HepG2 (cell line): Measurements from ENCODE around the gene PPP4R2. TPM values are rescaled to one million over a fixed set of nuclear protein-coding genes. Genes with fewer than 3 reads are reported as not detected.

ENCODE experiments used
- AKAP8 ChIP-seq: sonication (generic); formaldehyde crosslinking; IDR thresholded peaks from 2 replicates; pipeline ENCODE4 v1.5.1; 2020; ENCODE audit warnings: mild to moderate bottlenecking, missing genetic modification reagents
- ATF7 ChIP-seq, 2 experiments: fragments of 450-650 bp in 1 of 2; sonication (generic) in 1 of 2; formaldehyde crosslinking in 1 of 2; IDR thresholded peaks; 2 replicates each; pipeline versions ENCODE4 v1.4.0 to v1.6.1; 2016 to 2020; ENCODE audit warnings: antibody characterized with exemption in 1 of 2, mild to moderate bottlenecking in 1 of 2, missing genetic modification reagents in 1 of 2
- HNRNPUL1 ChIP-seq: fragments of 200-400 bp; formaldehyde crosslinking; IDR thresholded peaks from 2 replicates; pipeline ENCODE4 v1.6.1; 2017; ENCODE audit warnings: low read depth, mild to moderate bottlenecking, low read length, moderate library complexity
- HOXA5 ChIP-seq: sonication (generic); formaldehyde crosslinking; IDR thresholded peaks from 2 replicates; pipeline ENCODE4 v1.4.0; 2020; ENCODE audit warnings: missing genetic modification reagents
- MED1 ChIP-seq: sonication (generic); formaldehyde crosslinking; IDR thresholded peaks from 2 replicates; pipeline ENCODE4 v1.4.0; 2020; ENCODE audit warnings: missing genetic modification reagents
- NPAS2 ChIP-seq: sonication (generic); formaldehyde crosslinking; IDR thresholded peaks from 2 replicates; pipeline ENCODE4 v1.8.0; 2022; ENCODE audit warnings: mild to moderate bottlenecking, missing genetic modification reagents, borderline replicate concordance
- PCBP1 ChIP-seq: fragments of 200-400 bp; formaldehyde crosslinking; IDR thresholded peaks from 2 replicates; pipeline ENCODE4 v1.6.1; 2017; ENCODE audit warnings: mild to moderate bottlenecking, low read depth, low read length, borderline replicate concordance
- PRMT3 ChIP-seq: sonication (generic); formaldehyde crosslinking; IDR thresholded peaks from 2 replicates; pipeline ENCODE4 v1.8.1; 2022; ENCODE audit warnings: low read depth, mild to moderate bottlenecking, moderate library complexity, missing genetic modification reagents, borderline replicate concordance
- ZNF343 ChIP-seq: sonication (generic); formaldehyde crosslinking; IDR thresholded peaks from 2 replicates; pipeline ENCODE4 v1.4.0; 2020; ENCODE audit warnings: mild to moderate bottlenecking, missing genetic modification reagents
- ZNF543 ChIP-seq: sonication (generic); formaldehyde crosslinking; IDR thresholded peaks from 2 replicates; pipeline ENCODE4 v1.4.0; 2020; ENCODE audit warnings: mild to moderate bottlenecking, missing genetic modification reagents
- ZNF567 ChIP-seq: sonication (generic); formaldehyde crosslinking; IDR thresholded peaks from 2 replicates; pipeline ENCODE4 v1.8.1; 2023; ENCODE audit warnings: mild to moderate bottlenecking, missing genetic modification reagents, borderline replicate concordance
- ZNF570 ChIP-seq: sonication (generic); formaldehyde crosslinking; IDR thresholded peaks from 2 replicates; pipeline ENCODE4 v1.4.0; 2020; ENCODE audit warnings: mild to moderate bottlenecking, missing genetic modification reagents, borderline replicate concordance
- ZNF75D ChIP-seq: sonication (generic); formaldehyde crosslinking; IDR thresholded peaks from 2 replicates; pipeline ENCODE4 v1.8.1; 2023; ENCODE audit warnings: missing genetic modification reagents, mild to moderate bottlenecking, borderline replicate concordance
- polyA plus RNA-seq, 8 experiments: library from polyadenylated mRNA; depleted of rRNA in 3 of 8; stranded (reverse) in 7 of 8; unstranded in 1 of 8; fragments of >200 nt; fragmentation: Illumina TruSeq in 4 of 8; extraction: Trizol in 4 of 8; gene quantifications; 2 replicates each; pipeline versions ENCODE4 v1.2.1 to v1.2.3, GENCODE V29; 2011 to 2016; ENCODE audit warnings: low read depth in 4 of 8, missing spikeins in 1 of 8, mixed read lengths in 1 of 8; ENCODE audit not compliant: insufficient read depth in 1 of 8
- total RNA-seq, 5 experiments: library from RNA; depleted of rRNA; stranded (reverse); fragments of >200 nt; fragmentation: Illumina TruSeq; extraction: Trizol; gene quantifications; 2 replicates each; pipeline ENCODE4 v1.2.3, GENCODE V29; 2016; ENCODE audit warnings: low read depth in 1 of 5
- TF ChIP-seq, protein P1 (sequence below): IDR thresholded peaks from 2 replicates; pipeline ENCODE4 v1.6.1; 2018; ENCODE audit warnings: missing genetic modification reagents, mild to moderate bottlenecking, missing compliant biosample characterization
- TF ChIP-seq, protein P2 (sequence below): sonication (generic); formaldehyde crosslinking; IDR thresholded peaks from 2 replicates; pipeline ENCODE4 v1.4.0; 2020; ENCODE audit warnings: missing genetic modification reagents
- TF ChIP-seq, protein P3 (sequence below): IDR thresholded peaks from 2 replicates; pipeline ENCODE4 v1.6.1; 2016; ENCODE audit warnings: mild to moderate bottlenecking, missing biosample characterization, missing genetic modification reagents
- TF ChIP-seq, protein P4 (sequence below): sonication (generic); formaldehyde crosslinking; IDR thresholded peaks from 2 replicates; pipeline ENCODE4 v1.4.0; 2020; ENCODE audit warnings: missing genetic modification reagents
- TF ChIP-seq, protein P5 (sequence below): sonication (generic); formaldehyde crosslinking; IDR thresholded peaks from 2 replicates; pipeline ENCODE4 v1.4.0; 2020; ENCODE audit warnings: missing genetic modification reagents, low read depth, mild to moderate bottlenecking, borderline replicate concordance
- TF ChIP-seq, protein P6 (sequence below): sonication (generic); formaldehyde crosslinking; IDR thresholded peaks from 2 replicates; pipeline ENCODE4 v1.4.0; 2020; ENCODE audit warnings: mild to moderate bottlenecking, missing genetic modification reagents

PPP4R2 gene
- total and polyA plus RNA-seq, 2 of the 13 experiments (the other 11 are each of a cell fraction or from before 2014, with no cell fraction given), result 22.3 to 161 TPM

DNA sequence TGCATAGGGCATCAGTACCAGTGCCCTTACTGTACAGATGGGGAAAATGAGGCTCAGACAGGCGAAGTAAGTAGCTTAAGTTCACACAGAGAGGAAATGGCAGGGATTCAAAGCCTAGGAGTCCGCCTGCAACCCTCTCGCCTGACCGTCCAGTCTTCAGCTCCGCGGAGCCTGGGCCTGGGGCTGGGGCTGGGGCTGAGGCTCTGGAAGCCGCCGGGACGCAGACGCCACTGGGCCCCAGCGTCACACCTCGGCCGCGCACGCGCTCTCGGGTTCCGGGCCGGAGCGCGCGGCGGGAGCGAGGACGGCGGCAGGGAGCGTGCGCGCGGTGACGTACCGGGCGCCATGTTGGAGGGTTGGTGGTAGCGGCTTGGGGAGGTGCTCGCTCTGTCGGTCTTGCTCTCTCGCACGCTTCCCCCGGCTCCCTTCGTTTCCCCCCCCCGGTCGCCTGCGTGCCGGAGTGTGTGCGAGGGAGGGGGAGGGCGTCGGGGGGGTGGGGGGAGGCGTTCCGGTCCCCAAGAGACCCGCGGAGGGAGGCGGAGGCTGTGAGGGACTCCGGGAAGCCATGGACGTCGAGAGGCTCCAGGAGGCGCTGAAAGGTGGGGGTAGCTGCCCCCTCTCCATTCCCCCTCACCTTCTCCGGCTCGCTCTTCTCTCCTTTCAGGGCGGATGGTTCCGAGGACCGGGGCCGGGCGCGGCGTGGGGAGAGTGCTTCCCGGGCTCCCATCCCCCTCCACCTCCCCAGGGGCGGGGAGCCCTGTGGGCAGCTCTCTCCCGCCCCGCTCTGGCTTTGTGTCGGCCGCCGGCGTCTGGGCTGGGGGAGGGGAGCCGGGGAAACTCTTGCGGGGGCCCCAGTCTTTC lies at the start of gene PPP4R2 (continued):
- TF ChIP-seq, protein P1, sequence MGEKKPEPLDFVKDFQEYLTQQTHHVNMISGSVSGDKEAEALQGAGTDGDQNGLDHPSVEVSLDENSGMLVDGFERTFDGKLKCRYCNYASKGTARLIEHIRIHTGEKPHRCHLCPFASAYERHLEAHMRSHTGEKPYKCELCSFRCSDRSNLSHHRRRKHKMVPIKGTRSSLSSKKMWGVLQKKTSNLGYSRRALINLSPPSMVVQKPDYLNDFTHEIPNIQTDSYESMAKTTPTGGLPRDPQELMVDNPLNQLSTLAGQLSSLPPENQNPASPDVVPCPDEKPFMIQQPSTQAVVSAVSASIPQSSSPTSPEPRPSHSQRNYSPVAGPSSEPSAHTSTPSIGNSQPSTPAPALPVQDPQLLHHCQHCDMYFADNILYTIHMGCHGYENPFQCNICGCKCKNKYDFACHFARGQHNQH, result peak; percentile 58
- TF ChIP-seq, protein P2, sequence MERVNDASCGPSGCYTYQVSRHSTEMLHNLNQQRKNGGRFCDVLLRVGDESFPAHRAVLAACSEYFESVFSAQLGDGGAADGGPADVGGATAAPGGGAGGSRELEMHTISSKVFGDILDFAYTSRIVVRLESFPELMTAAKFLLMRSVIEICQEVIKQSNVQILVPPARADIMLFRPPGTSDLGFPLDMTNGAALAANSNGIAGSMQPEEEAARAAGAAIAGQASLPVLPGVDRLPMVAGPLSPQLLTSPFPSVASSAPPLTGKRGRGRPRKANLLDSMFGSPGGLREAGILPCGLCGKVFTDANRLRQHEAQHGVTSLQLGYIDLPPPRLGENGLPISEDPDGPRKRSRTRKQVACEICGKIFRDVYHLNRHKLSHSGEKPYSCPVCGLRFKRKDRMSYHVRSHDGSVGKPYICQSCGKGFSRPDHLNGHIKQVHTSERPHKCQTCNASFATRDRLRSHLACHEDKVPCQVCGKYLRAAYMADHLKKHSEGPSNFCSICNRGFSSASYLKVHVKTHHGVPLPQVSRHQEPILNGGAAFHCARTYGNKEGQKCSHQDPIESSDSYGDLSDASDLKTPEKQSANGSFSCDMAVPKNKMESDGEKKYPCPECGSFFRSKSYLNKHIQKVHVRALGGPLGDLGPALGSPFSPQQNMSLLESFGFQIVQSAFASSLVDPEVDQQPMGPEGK (CRISPR knock-in tag), result peak; percentile 67
- TF ChIP-seq PCBP1, result peak; percentile 46; the same call in 1 of the 2 replicates
- no peak; the same call in 1 of the 2 replicates for TF ChIP-seq HOXA5 (CRISPR knock-in tag)
- peak; percentile 57; the same call in 1 of the 2 replicates for TF ChIP-seq PRMT3
- no peak for TF ChIP-seq ZNF543 (CRISPR knock-in tag)
- 0 out of 2 replicates have a peak, but pooled peaks have one; percentile 30 for TF ChIP-seq AKAP8 (CRISPR knock-in tag)
- no peak for TF ChIP-seq ZNF343
- TF ChIP-seq ATF7 (IDR thresholded peaks at IDR 0.05), result no peak
- no peak for TF ChIP-seq ATF7 (CRISPR knock-in tag; IDR thresholded peaks at IDR 0.05)
- TF ChIP-seq, protein P3, sequence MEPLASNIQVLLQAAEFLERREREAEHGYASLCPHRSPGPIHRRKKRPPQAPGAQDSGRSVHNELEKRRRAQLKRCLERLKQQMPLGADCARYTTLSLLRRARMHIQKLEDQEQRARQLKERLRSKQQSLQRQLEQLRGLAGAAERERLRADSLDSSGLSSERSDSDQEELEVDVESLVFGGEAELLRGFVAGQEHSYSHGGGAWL (CRISPR knock-in tag), result peak; percentile 61; the same call in 1 of the 2 replicates
- TF ChIP-seq, protein P4, sequence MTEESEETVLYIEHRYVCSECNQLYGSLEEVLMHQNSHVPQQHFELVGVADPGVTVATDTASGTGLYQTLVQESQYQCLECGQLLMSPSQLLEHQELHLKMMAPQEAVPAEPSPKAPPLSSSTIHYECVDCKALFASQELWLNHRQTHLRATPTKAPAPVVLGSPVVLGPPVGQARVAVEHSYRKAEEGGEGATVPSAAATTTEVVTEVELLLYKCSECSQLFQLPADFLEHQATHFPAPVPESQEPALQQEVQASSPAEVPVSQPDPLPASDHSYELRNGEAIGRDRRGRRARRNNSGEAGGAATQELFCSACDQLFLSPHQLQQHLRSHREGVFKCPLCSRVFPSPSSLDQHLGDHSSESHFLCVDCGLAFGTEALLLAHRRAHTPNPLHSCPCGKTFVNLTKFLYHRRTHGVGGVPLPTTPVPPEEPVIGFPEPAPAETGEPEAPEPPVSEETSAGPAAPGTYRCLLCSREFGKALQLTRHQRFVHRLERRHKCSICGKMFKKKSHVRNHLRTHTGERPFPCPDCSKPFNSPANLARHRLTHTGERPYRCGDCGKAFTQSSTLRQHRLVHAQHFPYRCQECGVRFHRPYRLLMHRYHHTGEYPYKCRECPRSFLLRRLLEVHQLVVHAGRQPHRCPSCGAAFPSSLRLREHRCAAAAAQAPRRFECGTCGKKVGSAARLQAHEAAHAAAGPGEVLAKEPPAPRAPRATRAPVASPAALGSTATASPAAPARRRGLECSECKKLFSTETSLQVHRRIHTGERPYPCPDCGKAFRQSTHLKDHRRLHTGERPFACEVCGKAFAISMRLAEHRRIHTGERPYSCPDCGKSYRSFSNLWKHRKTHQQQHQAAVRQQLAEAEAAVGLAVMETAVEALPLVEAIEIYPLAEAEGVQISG (CRISPR knock-in tag), result peak; percentile 63; the same call in 1 of the 2 replicates
- TF ChIP-seq MED1 (CRISPR knock-in tag), result peak; percentile 75
- no peak for TF ChIP-seq NPAS2 (CRISPR knock-in tag)
- no peak for TF ChIP-seq HNRNPUL1
- no peak for TF ChIP-seq ZNF567 (CRISPR knock-in tag)
- TF ChIP-seq, protein P5, sequence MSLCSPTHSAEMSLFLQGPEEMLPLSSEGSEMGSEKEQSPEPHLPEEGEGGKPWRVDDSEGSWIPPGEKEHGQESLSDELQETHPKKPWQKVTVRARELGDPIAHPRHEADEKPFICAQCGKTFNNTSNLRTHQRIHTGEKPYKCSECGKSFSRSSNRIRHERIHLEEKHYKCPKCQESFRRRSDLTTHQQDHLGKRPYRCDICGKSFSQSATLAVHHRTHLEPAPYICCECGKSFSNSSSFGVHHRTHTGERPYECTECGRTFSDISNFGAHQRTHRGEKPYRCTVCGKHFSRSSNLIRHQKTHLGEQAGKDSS (CRISPR knock-in tag), result no peak; the same call in 1 of the 2 replicates
- TF ChIP-seq ZNF75D (CRISPR knock-in tag), result no peak
- TF ChIP-seq, protein P6, sequence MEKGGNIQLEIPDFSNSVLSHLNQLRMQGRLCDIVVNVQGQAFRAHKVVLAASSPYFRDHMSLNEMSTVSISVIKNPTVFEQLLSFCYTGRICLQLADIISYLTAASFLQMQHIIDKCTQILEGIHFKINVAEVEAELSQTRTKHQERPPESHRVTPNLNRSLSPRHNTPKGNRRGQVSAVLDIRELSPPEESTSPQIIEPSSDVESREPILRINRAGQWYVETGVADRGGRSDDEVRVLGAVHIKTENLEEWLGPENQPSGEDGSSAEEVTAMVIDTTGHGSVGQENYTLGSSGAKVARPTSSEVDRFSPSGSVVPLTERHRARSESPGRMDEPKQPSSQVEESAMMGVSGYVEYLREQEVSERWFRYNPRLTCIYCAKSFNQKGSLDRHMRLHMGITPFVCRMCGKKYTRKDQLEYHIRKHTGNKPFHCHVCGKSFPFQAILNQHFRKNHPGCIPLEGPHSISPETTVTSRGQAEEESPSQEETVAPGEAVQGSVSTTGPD, result no peak
- no peak for TF ChIP-seq ZNF570 (CRISPR knock-in tag)
